Type B pancreatic cell (in vitro differentiated cells): ENCODE data around the gene RBBP8NL. TPM values are rescaled to one million over a fixed set of nuclear protein-coding genes. Genes with fewer than 3 reads are reported as not detected.
A peak's percentile ranks its signal among the peaks of the same experiment; 100 is the strongest.

ENCODE experiments used
- DNase-seq: peaks from one replicate; pipeline ENCODE4 v3.0.0; 2021; ENCODE audit warnings: mixed read lengths; ENCODE audit not compliant: unreplicated experiment; ENCODE audit errors: extremely low spot score
- H3K27ac Mint-ChIP-seq: 2 replicates; pipeline ENCODE4 v1.8.0; 2021; ENCODE audit warnings: mild to moderate bottlenecking, mixed read lengths
- H3K27me3 Mint-ChIP-seq: 2 replicates; pipeline ENCODE4 v1.8.0; 2021; ENCODE audit warnings: mixed read lengths
- H3K36me3 Mint-ChIP-seq: 2 replicates; pipeline ENCODE4 v1.8.0; 2021; ENCODE audit warnings: mixed read lengths
- H3K4me1 Mint-ChIP-seq: one replicate; pipeline ENCODE4 v1.8.0; 2021; ENCODE audit warnings: mixed read lengths; ENCODE audit not compliant: unreplicated experiment
- H3K4me3 Mint-ChIP-seq: 2 replicates; pipeline ENCODE4 v1.8.0; 2021; ENCODE audit warnings: mild to moderate bottlenecking, mixed read lengths
- H3K9me3 Mint-ChIP-seq: 2 replicates; pipeline ENCODE4 v1.8.0; 2021; ENCODE audit warnings: mixed read lengths
- CTCF ChIP-seq: fragments of 200-600 bp; sonication (generic); conservative IDR thresholded peaks from 2 replicates; pipeline ENCODE4 v1.5.0; 2021; ENCODE audit warnings: antibody characterized with exemption, mild to moderate bottlenecking
- total RNA-seq: library from RNA; stranded (reverse); gene quantifications from 2 replicates; pipeline ENCODE4 v1.2.1, GENCODE V29; 2021; ENCODE audit warnings: low replicate concordance

RBBP8NL gene
- total RNA-seq, 1 donor from 2014 or later, result 7.3 TPM

GRCh38 chr20:62425281-62426058 lies 1.9 kb downstream of the RBBP8NL start:
- no peak for DNase-seq
- no peak for TF ChIP-seq CTCF
- Mint-ChIP-seq H3K27ac (peak overlapping the region; percentile 39), H3K4me1 (peaks cover 10% of the 10 kb centered on the region), H3K36me3 (no peaks in the 10 kb centered on the region), H3K9me3 (no peaks in the 10 kb centered on the region), H3K4me3 (peak overlapping the region; percentile 74), H3K27me3 (no peaks in the 10 kb centered on the region)

GRCh38 chr20:62424249-62425107 lies 2.9 kb downstream of the RBBP8NL start:
- Mint-ChIP-seq H3K27ac (peak overlapping the region; percentile 39), H3K9me3 (no peaks in the 10 kb centered on the region), H3K27me3 (no peaks in the 10 kb centered on the region), H3K4me3 (peak overlapping the region; percentile 57), H3K36me3 (no peaks in the 10 kb centered on the region), H3K4me1 (peaks cover 14% of the 10 kb centered on the region)
- no peak for DNase-seq
- TF ChIP-seq CTCF, result no peak

GRCh38 chr20:62423326-62423706 lies 4.0 kb downstream of the RBBP8NL start:
- no peak overlapping the region for H3K27ac Mint-ChIP-seq
- H3K36me3 Mint-ChIP-seq, result no peaks in the 10 kb centered on the region
- no peak for TF ChIP-seq CTCF
- peaks cover 9% of the 10 kb centered on the region for H3K4me1 Mint-ChIP-seq
- H3K9me3 Mint-ChIP-seq, result no peaks in the 10 kb centered on the region
- H3K27me3 Mint-ChIP-seq, result no peaks in the 10 kb centered on the region
- H3K4me3 Mint-ChIP-seq, result no peak overlapping the region
- no peak for DNase-seq

GRCh38 chr20:62422636-62423325 lies 4.6 kb downstream of the RBBP8NL start:
- Mint-ChIP-seq H3K27ac (no peak overlapping the region), H3K36me3 (no peaks in the 10 kb centered on the region), H3K4me3 (no peak overlapping the region), H3K4me1 (peaks cover 9% of the 10 kb centered on the region), H3K9me3 (no peaks in the 10 kb centered on the region), H3K27me3 (no peaks in the 10 kb centered on the region)
- no peak for DNase-seq
- TF ChIP-seq CTCF, result no peak

GRCh38 chr20:62421716-62421990 lies 5.7 kb downstream of the RBBP8NL start:
- H3K27ac Mint-ChIP-seq, result no peak overlapping the region
- no peak overlapping the region for H3K4me3 Mint-ChIP-seq
- no peak for DNase-seq
- TF ChIP-seq CTCF, result no peak
- no peaks in the 10 kb centered on the region for H3K9me3 Mint-ChIP-seq
- peaks cover 9% of the 10 kb centered on the region for H3K4me1 Mint-ChIP-seq
- H3K27me3 Mint-ChIP-seq, result no peaks in the 10 kb centered on the region
- H3K36me3 Mint-ChIP-seq, result no peaks in the 10 kb centered on the region
